ENCODE results near the gene LSM2.

Gene LSM2

DNA sequence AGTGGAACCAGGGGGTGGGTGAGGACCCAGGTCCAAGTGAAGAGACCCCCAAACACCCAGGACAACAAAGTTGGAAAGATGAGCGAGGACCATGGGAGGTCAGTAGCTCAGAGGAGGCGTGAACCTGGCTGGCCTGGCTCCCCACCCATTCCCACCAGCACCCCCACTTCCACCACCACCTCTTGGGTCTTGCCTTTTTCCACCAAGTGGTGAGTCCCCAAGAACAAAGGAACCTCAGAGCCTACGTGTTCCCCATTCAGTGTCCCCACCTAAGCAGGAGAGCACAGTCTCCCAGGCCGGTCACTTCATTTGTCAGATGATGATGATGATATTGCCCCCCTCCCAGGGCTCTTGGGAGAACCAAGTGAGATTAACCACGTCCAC lies 29.1 kb downstream of the LSM2 start:
- Histone ChIP-seq H3K4me3 (ENCODE audit: control insufficient read depth in 1 of 7, extremely low read depth in 1 of 7, insufficient read depth in 4 of 7, low read depth in 2 of 7, low read length in 6 of 7) (no peak overlapping the region), H3K27me3 (replicated peaks in 2 of 5; ENCODE audit: control insufficient read depth in 4 of 5, insufficient read depth in 5 of 5, low read length in 4 of 5) (no peaks in the 10 kb centered on the region), H3K9me3 (ENCODE audit: control extremely low read depth in 1 of 5, control insufficient read depth in 4 of 5, insufficient read depth in 2 of 5, low read depth in 1 of 5, low read length in 4 of 5) (no peaks in the 10 kb centered on the region), H3K27ac (ENCODE audit: insufficient read depth in 1 of 2, low read depth in 1 of 2, low read length in 2 of 2, poor library complexity in 1 of 2, severe bottlenecking in 2 of 2) (peak overlapping the region in 1 of 2 experiments; percentile 70), H3K36me3 (ENCODE audit: control insufficient read depth in 4 of 4, insufficient read depth in 4 of 4, low read length in 3 of 4) (peaks cover 2 to 49% (median 38%) of the 10 kb centered on the region in 4 experiments), H3K4me1 (ENCODE audit: control extremely low read depth in 1 of 4, control insufficient read depth in 4 of 4, insufficient read depth in 4 of 4, low read length in 3 of 4) (peaks cover 0 to 32% (median 17%) of the 10 kb centered on the region in 4 experiments)
- ChIA-PET POLR2A (interaction anchor here (0.9 to 1.0 kb wide), 2 partner anchors 29 to 38 kb away, joined by 3 to 4 read pairs; partner anchors contain the start of genes LSM2 and MSH5), CTCF (interaction anchor here (0.6 to 2.6 kb wide), 9 partner anchors 8 to 63 kb away, joined by 3 to 9 read pairs (median 5); partner anchors contain the start of genes LY6G6D, MPIG6B, MSH5 and VARS1)
- WGBS (ENCODE audit: insufficient coverage): 100% methylated on average over 1 of the region's 5 CpGs
- DNase-seq: no peak

GRCh38 chr6:31776989-31777666 lies 29.6 kb downstream of the LSM2 start, which contains the start of gene VWA7:
VWA7 (minus strand) TSS chr6:31777328; CDS start chr6:31776779, 549 bp downstream.
- Histone ChIP-seq H3K4me1 (ENCODE audit: control extremely low read depth in 1 of 4, control insufficient read depth in 4 of 4, insufficient read depth in 4 of 4, low read length in 3 of 4) (peaks cover 0 to 35% (median 19%) of the 10 kb centered on the region in 4 experiments), H3K27me3 (replicated peaks in 2 of 5; ENCODE audit: control insufficient read depth in 4 of 5, insufficient read depth in 5 of 5, low read length in 4 of 5) (no peaks in the 10 kb centered on the region), H3K36me3 (ENCODE audit: control insufficient read depth in 4 of 4, insufficient read depth in 4 of 4, low read length in 3 of 4) (peaks cover 2 to 44% (median 34%) of the 10 kb centered on the region in 4 experiments), H3K4me3 (ENCODE audit: control insufficient read depth in 1 of 7, extremely low read depth in 1 of 7, insufficient read depth in 4 of 7, low read depth in 2 of 7, low read length in 6 of 7) (peak within 1 kb of the TSS in 4 of 7 experiments; percentile 5 to 60 (median 26)), H3K9me3 (ENCODE audit: control extremely low read depth in 1 of 5, control insufficient read depth in 4 of 5, insufficient read depth in 2 of 5, low read depth in 1 of 5, low read length in 4 of 5) (no peaks in the 10 kb centered on the region), H3K27ac (ENCODE audit: insufficient read depth in 1 of 2, low read depth in 1 of 2, low read length in 2 of 2, poor library complexity in 1 of 2, severe bottlenecking in 2 of 2) (peak within 1 kb of the TSS in 1 of 2 experiments; percentile 70)
- WGBS (ENCODE audit: insufficient coverage): 3% methylated on average over 5 of the region's 15 CpGs
- DNase-seq: peak; percentile 77 to 91 (median 90)
- POLR2A ChIA-PET: interaction anchor here (0.9 to 1.0 kb wide), 3 partner anchors 30 to 41 kb away, joined by 3 to 4 read pairs (median 3); partner anchors contain the start of genes CLIC1, LSM2 and MSH5
- CTCF ChIA-PET: interaction anchor here (0.6 to 2.6 kb wide), 7 partner anchors 8 to 62 kb away, joined by 3 to 9 read pairs (median 5); partner anchors contain the start of genes LY6G6D and MSH5

DNA sequence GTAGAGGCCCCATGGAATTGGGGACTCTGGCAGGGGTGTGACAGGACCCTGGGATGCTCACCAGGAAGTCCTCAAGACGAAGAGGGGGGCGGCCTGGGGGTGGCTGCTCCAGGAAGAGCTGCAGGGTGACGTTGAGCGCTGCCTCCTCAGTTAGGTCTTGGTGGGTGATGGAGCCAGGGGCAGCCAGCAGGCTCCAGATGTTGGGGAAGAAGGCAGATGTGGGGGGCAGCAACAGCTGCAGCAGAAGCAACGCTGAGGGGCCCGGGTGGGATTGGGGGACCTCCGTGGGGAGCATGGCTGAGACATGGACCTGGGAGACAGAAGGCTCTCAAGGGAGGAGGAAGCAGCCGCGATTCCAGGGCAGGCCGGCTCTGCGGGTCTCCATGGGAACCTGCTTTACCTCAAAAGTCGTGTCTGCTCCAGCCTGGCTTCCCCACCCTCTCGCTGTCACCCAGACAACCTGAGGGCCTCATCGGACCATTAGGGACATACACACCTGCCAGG lies 30.2 kb downstream of the LSM2 start:
- ChIA-PET POLR2A (interaction anchor here (0.6 to 1.0 kb wide), 3 partner anchors 37 to 40 kb away, joined by 3 to 4 read pairs (median 3); partner anchors contain the start of genes CLIC1 and MSH5), CTCF (interaction anchor here (1.7 to 2.6 kb wide), 3 partner anchors 10 to 62 kb away, joined by 4 to 6 read pairs (median 5); partner anchors contain the start of genes LY6G6D and MSH5)
- Histone ChIP-seq H3K36me3 (ENCODE audit: control insufficient read depth in 4 of 4, insufficient read depth in 4 of 4, low read length in 3 of 4) (peaks cover 2 to 38% (median 31%) of the 10 kb centered on the region in 4 experiments), H3K27ac (ENCODE audit: insufficient read depth in 1 of 2, low read depth in 1 of 2, low read length in 2 of 2, poor library complexity in 1 of 2, severe bottlenecking in 2 of 2) (peak overlapping the region in 1 of 2 experiments; percentile 70), H3K9me3 (ENCODE audit: control extremely low read depth in 1 of 5, control insufficient read depth in 4 of 5, insufficient read depth in 2 of 5, low read depth in 1 of 5, low read length in 4 of 5) (no peaks in the 10 kb centered on the region), H3K27me3 (replicated peaks in 2 of 5; ENCODE audit: control insufficient read depth in 4 of 5, insufficient read depth in 5 of 5, low read length in 4 of 5) (no peaks in the 10 kb centered on the region), H3K4me3 (ENCODE audit: control insufficient read depth in 1 of 7, extremely low read depth in 1 of 7, insufficient read depth in 4 of 7, low read depth in 2 of 7, low read length in 6 of 7) (peak overlapping the region in 3 of 7 experiments; percentile 6 to 60 (median 46)), H3K4me1 (ENCODE audit: control extremely low read depth in 1 of 4, control insufficient read depth in 4 of 4, insufficient read depth in 4 of 4, low read length in 3 of 4) (peaks cover 0 to 37% (median 20%) of the 10 kb centered on the region in 4 experiments)
- DNase-seq: peak in 1 of 3 donors; percentile 67
- 19% methylated on average over 14 of the region's 14 CpGs for WGBS (ENCODE audit: insufficient coverage)

DNA sequence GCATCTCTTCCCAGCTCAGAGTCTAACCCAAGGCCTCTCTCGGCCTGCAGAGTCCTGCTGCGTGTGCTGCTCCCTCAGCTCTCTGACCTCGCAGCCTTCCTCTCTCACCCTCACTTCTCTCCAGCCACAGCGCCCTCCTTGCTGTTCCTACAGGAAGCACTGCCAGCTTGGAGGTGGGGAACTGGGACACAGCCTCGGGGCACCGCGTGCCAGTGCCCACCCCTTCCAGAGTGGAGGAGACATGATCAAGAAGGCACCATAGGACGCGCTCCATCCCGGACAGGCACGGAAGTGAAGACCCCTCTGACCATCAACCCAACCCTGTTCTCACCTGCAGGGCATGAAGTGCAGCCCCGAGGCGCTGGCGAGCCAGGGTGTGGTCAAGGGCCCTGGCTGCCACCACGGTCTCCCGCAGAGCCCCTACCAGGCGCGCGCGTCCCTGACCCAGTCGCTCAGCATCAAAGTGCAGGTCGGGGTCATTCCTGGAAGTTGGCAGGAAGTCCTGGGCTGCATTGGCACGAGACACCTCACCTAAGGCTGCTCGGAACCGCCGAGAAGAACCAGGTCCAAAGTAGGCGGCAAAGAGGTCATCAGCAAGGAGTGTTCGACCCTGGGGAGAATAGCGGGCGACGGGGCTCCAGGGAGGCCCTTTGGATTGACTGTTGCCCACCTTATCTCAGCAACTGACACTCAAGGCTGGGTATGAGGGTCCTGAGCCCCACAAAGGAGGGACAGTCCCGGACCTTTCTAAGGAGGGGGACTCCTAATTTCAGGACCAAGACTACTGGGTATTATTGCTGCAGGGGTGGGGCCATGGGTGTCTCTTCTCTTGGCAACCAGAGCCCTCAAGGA lies 30.9 kb downstream of the LSM2 start:
- Histone ChIP-seq H3K9me3 (ENCODE audit: control extremely low read depth in 1 of 5, control insufficient read depth in 4 of 5, insufficient read depth in 2 of 5, low read depth in 1 of 5, low read length in 4 of 5) (no peaks in the 10 kb centered on the region), H3K36me3 (ENCODE audit: control insufficient read depth in 4 of 4, insufficient read depth in 4 of 4, low read length in 3 of 4) (peaks cover 2 to 31% (median 25%) of the 10 kb centered on the region in 4 experiments), H3K4me3 (ENCODE audit: control insufficient read depth in 1 of 7, extremely low read depth in 1 of 7, insufficient read depth in 4 of 7, low read depth in 2 of 7, low read length in 6 of 7) (no peak overlapping the region), H3K27me3 (replicated peaks in 2 of 5; ENCODE audit: control insufficient read depth in 4 of 5, insufficient read depth in 5 of 5, low read length in 4 of 5) (no peaks in the 10 kb centered on the region), H3K4me1 (ENCODE audit: control extremely low read depth in 1 of 4, control insufficient read depth in 4 of 4, insufficient read depth in 4 of 4, low read length in 3 of 4) (peaks cover 0 to 37% (median 20%) of the 10 kb centered on the region in 4 experiments), H3K27ac (ENCODE audit: insufficient read depth in 1 of 2, low read depth in 1 of 2, low read length in 2 of 2, poor library complexity in 1 of 2, severe bottlenecking in 2 of 2) (peak overlapping the region in 1 of 2 experiments; percentile 70)
- POLR2A ChIA-PET: interaction anchor here (0.6 to 1.0 kb wide), 2 partner anchors 38 to 40 kb away, joined by 3 read pairs; partner anchors contain the start of gene CLIC1
- CTCF ChIA-PET: interaction anchor here (1.0 to 13.2 kb wide), 7 partner anchors 11 to 95 kb away, joined by 3 to 268 read pairs (median 5); partner anchors contain the start of genes CLIC1, DDAH2, MPIG6B and MSH5
- no peak for DNase-seq
- WGBS (ENCODE audit: insufficient coverage): 92% methylated on average over 31 of the region's 32 CpGs

DNA sequence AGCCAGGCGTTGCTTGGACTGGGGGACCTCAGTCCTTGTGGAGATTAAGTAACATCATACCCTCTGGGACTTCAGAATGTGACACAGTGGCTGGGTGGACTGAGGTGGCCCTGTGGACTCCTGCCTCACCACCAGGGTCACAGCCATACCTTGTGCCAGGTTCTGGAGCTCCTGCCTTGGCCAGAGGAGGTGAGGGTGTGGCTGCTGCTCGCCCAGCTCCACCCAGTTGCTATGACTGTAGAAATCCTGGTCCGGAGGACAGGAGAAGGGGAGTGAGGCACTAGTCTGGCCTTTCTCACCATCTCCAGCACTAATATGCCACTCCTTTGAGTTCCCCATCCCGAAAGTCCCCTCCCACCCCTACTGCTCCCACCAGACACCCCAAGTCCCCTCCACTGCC lies 31.6 kb downstream of the LSM2 start:
- WGBS (ENCODE audit: insufficient coverage): 97% methylated on average over 3 of the region's 4 CpGs
- peaks cover 0 to 37% (median 20%) of the 10 kb centered on the region in 4 experiments for H3K4me1 ChIP-seq (ENCODE audit: control extremely low read depth in 1 of 4, control insufficient read depth in 4 of 4, insufficient read depth in 4 of 4, low read length in 3 of 4)
- no peak overlapping the region for H3K4me3 ChIP-seq (ENCODE audit: control insufficient read depth in 1 of 7, extremely low read depth in 1 of 7, insufficient read depth in 4 of 7, low read depth in 2 of 7, low read length in 6 of 7)
- H3K27me3 ChIP-seq (replicated peaks in 2 of 5; ENCODE audit: control insufficient read depth in 4 of 5, insufficient read depth in 5 of 5, low read length in 4 of 5): no peaks in the 10 kb centered on the region
- H3K36me3 ChIP-seq (ENCODE audit: control insufficient read depth in 4 of 4, insufficient read depth in 4 of 4, low read length in 3 of 4): peaks cover 2 to 24% (median 19%) of the 10 kb centered on the region in 4 experiments
- ChIA-PET POLR2A (no interaction called here), CTCF (interaction anchor here (0.9 to 13.2 kb wide), 7 partner anchors 16 to 94 kb away, joined by 3 to 268 read pairs (median 4); partner anchors contain the start of genes CLIC1, DDAH2, MPIG6B and MSH5)
- no peaks in the 10 kb centered on the region for H3K9me3 ChIP-seq (ENCODE audit: control extremely low read depth in 1 of 5, control insufficient read depth in 4 of 5, insufficient read depth in 2 of 5, low read depth in 1 of 5, low read length in 4 of 5)
- no peak overlapping the region for H3K27ac ChIP-seq (ENCODE audit: insufficient read depth in 1 of 2, low read depth in 1 of 2, low read length in 2 of 2, poor library complexity in 1 of 2, severe bottlenecking in 2 of 2)
- DNase-seq: no peak

- CTCF ChIA-PET: interaction anchor here (1.2 to 13.2 kb wide), 6 partner anchors 14 to 82 kb away, joined by 3 to 268 read pairs (median 10); partner anchors contain the start of genes CLIC1, DDAH2, LY6G6D and MPIG6B
- DNase-seq: peak in 2 of 3 donors; percentile 39 to 47
- no peaks in the 10 kb centered on the region for H3K9me3 ChIP-seq (ENCODE audit: control extremely low read depth in 1 of 5, control insufficient read depth in 4 of 5, insufficient read depth in 2 of 5, low read depth in 1 of 5, low read length in 4 of 5)
- H3K4me3 ChIP-seq (ENCODE audit: control insufficient read depth in 1 of 7, extremely low read depth in 1 of 7, insufficient read depth in 4 of 7, low read depth in 2 of 7, low read length in 6 of 7): no peak overlapping the region
- H3K36me3 ChIP-seq (ENCODE audit: control insufficient read depth in 4 of 4, insufficient read depth in 4 of 4, low read length in 3 of 4): no peaks in the 10 kb centered on the region
- 100% methylated on average over 2 of the region's 4 CpGs for WGBS (ENCODE audit: insufficient coverage)
- POLR2A ChIA-PET: interaction anchor here (0.7 to 1.3 kb wide), 3 partner anchors 34 to 67 kb away, joined by 3 to 6 read pairs (median 4); partner anchors contain the start of gene DDAH2
- peaks cover 2 to 37% (median 21%) of the 10 kb centered on the region in 4 experiments for H3K4me1 ChIP-seq (ENCODE audit: control extremely low read depth in 1 of 4, control insufficient read depth in 4 of 4, insufficient read depth in 4 of 4, low read length in 3 of 4)
- H3K27ac ChIP-seq (ENCODE audit: insufficient read depth in 1 of 2, low read depth in 1 of 2, low read length in 2 of 2, poor library complexity in 1 of 2, severe bottlenecking in 2 of 2): no peak overlapping the region
- no peaks in the 10 kb centered on the region for H3K27me3 ChIP-seq (replicated peaks in 2 of 5; ENCODE audit: control insufficient read depth in 4 of 5, insufficient read depth in 5 of 5, low read length in 4 of 5)
Observed at GRCh38 chr6:31771992-31772358, 34.8 kb downstream of the LSM2 start.
